Amniotic stem cell (primary cell): ENCODE measurements around the gene WNK4.

Source experiments
- DNase-seq: peaks from one replicate; lab custom pipeline; 2025; lab: John Stamatoyannopoulos, UW

The WNK4 gene

GRCh38 chr17:42772945-42773289 is 7.5 kb upstream of the WNK4 start:
- DNase-seq = no peak

DNA sequence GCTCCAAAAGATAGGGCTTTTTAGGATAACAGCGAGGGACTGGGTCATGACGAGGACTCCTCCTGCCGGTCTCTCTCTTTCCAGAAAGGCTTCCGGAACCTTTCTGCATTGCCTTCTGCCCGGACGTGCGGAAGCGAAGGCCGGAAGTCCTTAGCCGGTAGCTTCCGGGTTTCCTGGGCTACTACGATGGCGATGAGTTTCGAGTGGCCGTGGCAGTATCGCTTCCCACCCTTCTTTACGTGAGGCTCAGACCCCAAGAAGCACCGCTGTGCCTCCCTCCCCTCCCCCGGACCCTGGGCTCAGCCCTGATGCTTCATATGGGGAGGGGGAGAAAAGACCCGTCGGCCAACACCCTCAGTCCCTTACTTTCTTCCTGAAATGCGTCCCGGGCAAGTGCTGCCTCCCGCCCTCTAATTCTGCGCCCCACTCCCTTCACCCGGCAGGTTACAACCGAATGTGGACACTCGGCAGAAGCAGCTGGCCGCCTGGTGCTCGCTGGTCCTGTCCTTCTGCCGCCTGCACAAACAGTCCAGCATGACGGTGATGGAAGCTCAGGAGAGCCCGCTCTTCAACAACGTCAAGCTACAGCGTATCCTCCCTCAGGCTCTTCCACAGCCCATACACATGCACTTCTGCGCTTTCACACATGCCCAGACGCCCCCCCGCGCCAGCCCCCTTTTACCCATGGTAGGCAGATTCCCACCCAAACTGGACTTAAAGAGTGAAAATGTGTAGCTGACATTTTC is 6.9 kb upstream of the WNK4 start, which contains the start of gene VPS25:
Gene VPS25, plus strand, starts transcription at position 160 of the 746 bp plus-strand sequence. Its CDS starts 27 bp downstream, at position 187.
- peak; percentile 57 for DNase-seq

DNA sequence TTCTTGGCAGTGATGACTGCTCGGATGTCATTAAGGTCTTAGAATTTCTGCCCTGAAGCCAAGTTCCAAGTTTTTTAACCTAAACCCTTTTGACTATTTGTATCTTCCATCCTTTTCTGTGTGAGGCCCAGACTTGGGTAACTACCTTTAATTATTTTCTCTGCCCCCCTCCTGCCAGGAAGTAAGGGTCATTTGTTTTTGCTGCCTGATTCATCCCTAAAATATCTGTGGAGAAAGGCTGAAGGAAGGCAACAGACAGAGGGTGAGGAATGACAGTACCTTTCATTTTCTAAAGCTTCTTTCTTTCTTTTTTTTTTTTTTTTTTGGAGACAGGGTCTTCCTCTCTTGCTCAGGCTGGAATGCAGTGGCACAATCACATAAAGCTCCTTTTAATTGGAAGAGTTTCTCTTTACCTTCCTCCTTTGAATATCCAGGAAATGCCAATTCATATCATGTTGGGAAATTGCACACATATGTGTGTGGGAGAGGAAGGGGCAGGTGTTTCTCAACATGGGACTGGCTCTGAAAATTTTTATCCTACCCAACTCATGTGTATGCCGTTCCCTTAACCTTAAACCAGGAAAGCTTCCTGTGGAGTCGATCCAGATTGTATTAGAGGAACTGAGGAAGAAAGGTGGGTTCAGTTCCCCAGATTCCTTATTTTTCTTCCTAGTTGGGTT is 6.2 kb upstream of the WNK4 start:
- DNase-seq = no peak

DNA sequence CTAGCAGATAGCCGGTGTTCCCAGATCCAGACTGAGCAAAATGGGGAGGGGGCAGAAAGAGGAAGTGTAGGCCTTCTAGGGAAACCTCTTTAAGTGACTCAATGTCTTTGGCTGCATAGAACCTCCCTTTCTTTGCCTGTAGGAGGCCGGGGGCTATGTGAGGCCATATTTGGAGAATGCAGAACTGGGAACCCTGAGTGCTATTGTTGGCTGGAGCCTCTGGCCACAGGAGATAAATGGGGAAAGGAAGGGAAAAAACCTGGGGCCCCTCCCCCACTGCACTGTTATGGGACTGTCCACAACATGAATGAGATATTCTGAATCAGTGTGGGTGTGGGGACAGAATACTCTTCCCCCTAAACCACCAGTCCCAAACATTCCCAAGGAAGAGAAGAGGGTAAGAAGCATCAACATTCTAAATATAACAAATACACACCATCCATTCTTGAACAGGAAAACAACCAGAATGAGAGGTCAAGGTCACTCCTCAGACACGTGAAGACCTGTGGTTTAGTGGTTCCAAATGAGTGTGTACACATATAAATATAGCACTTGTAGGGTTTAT is 4.8 kb upstream of the WNK4 start:
- no peak for DNase-seq

GRCh38 chr17:42778570-42778969 is 1.8 kb upstream of the WNK4 start:
- DNase-seq = no peak

DNA sequence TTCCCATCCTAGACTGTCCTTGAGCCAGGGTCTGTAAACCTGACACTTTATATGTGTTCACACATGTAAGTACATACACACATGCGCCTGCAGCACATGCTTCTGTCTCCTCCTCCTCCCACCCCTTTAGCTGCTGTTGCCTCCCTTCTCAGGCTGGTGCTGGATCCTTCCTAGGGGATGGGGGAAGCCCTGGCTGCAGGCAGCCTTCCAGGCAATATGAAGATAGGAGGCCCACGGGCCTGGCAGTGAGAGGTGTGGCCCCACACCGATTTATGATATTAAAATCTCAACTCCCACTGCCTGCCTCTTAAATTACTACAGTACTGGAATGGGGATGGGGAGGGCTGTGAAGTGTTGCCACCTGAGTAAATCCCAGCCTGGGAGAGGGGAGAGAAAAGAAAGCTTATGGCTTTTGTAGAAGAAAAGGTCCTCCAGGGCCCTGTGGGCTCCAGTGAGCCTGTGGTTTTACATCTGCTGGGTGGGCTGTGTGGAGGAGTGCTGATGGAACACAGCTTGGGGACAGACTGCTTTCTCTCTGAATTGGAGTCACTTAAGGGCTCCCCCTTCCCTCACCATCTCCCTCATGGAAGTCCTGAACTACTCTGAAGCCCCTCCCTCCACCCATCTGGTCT is 990 bp upstream of the WNK4 start:
- no peak for DNase-seq

DNA sequence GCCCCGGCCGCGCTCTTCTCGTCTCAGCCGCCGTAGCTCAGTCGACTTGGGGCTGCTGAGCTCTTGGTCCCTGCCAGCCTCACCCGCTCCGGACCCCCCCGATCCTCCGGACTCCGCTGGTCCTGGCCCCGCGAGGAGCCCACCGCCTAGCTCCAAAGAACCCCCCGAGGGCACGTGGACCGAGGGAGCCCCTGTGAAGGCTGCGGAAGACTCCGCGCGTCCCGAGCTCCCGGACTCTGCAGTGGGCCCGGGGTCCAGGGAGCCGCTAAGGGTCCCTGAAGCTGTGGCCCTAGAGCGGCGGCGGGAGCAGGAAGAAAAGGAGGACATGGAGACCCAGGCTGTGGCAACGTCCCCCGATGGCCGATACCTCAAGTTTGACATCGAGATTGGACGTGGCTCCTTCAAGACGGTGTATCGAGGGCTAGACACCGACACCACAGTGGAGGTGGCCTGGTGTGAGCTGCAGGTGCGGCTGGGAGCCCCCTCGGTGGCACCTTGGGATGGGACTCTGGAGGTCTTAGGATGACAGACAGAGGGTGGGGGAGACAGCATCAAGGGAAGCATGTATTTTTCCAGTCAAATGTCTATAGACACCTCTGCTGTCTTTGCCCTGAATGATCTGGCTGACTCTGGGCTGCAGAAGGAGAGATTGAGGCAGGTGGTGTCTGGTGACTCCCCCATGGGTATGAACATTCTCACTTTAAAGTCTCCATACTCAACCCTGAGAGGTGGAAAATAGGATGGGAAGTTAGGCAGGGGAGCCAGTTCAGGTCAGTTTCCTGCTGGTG is 635 bp downstream of the WNK4 start:
- DNase-seq = no peak

DNA sequence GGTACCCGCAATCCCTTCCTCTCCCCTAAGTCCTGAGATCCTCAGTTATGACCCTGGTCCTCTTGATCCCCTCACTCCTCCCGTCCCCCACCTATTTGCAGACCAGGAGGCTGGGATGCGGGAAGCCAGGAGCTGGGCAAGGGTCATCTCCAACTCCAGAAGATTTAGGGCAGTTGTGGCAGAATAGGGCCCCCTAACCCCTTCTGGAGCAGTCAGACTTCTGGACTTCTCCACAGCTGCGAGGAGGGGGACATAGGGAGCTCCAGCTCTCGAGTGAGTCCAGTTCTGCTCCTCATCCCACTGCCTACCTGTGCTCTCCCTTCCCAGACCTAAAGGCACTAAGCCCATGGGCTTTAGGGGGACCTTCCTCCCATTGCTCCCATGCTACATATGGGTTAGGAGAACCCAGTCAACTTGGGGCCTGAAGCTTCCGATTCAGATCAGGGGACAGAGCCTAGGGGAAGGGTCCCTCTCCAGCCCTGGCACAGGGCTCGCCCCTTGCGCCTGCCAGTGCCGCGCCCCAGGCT is 1.3 kb downstream of the WNK4 start:
- DNase-seq = no peak

DNA sequence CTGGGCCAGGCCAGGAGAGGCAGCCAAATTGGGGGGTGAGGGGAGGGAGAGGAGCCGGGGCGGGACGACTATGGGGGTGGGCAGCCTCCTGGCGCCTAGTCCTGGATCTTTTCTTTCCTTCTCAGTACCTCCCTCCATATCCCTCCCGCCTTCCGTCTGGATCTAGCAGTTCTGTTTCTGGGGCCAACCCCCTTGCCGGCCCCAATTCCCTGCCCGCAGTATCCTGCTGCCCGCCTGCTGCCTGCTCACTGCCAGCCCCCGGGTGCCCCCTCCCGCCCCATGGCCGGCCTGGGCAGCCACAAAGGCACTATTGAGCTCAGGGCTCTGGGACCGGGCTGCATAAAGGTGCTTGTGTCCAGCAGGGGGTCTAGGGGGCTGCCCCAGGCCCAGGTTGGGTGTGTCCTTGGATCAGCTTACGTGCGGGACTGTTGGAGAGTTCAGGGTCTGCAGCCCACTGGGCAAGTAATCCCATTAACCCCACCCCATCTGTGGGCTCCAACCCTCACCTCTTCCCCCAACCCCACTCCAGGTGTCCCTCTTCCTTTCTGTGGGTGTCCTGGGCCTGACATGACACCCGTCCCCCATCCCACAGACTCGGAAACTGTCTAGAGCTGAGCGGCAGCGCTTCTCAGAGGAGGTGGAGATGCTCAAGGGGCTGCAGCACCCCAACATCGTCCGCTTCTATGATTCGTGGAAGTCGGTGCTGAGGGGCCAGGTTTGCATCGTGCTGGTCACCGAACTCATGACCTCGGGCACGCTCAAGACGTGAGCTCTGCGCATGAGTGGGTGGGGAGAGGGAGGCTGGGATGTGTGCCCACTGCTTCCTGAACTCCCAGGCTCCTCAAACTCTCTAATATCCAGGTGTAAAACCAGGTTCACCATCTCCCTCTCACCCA is 2.0 kb downstream of the WNK4 start:
- no peak for DNase-seq

DNA sequence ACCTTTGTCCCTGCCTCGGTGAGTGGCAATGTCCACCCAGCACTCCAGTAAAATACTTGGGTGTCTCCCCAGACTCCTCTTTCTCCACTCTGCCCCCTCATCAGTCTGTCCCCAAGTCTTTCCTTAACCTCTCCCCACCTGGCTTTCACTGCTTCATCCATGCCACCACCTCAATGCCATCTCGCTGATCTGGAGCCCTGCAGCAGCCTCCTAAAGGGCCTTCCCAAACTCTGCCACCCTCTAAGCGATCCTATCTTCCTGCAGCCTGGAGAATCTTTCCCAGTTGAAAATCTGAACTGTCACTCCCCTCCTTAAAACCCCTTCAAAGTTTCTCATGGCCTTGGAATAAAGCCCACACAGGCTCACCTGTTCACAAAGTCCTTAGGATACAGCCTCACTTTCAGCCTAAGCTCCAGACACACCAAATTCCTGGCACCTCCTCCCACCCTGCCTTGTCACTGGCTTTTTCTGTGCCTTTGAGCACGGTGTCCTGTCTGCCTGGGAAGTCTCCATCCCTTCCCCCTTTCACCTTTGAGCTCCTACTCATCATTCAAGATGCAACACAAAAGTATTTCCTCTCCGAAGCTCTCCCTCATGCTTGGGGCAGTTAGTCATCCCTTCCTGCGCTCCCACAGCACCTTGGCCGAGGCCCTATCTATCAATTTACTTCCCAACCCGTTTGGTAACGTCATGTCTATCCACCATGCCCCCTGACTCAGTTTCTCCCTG is 2.8 kb downstream of the WNK4 start:
- DNase-seq = peak; percentile 29

DNA sequence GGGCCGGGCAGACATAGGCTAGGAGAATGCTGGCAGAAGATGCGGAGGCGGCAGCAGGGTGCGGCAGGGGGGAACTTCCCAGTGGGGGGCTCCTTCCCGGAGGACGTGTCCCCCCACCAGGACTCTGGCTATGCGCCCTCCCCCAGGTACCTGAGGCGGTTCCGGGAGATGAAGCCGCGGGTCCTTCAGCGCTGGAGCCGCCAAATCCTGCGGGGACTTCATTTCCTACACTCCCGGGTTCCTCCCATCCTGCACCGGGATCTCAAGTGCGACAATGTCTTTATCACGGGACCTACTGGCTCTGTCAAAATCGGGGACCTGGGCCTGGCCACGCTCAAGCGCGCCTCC is 3.4 kb downstream of the WNK4 start:
- DNase-seq = no peak

DNA sequence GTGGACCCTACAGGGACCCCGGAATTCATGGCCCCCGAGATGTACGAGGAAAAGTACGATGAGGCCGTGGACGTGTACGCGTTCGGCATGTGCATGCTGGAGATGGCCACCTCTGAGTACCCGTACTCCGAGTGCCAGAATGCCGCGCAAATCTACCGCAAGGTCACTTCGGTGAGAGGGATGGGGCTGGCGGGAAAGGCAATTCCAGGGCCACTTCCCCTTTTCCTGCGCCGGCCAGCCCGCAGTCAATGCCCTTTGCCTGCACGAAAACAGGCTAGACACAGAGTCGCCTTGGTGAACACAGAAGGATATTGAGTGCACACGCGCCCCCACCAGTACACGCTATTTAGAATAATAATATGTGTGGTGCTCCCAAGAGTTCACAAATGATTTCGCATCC is 4.0 kb downstream of the WNK4 start:
- DNase-seq = no peak

DNA sequence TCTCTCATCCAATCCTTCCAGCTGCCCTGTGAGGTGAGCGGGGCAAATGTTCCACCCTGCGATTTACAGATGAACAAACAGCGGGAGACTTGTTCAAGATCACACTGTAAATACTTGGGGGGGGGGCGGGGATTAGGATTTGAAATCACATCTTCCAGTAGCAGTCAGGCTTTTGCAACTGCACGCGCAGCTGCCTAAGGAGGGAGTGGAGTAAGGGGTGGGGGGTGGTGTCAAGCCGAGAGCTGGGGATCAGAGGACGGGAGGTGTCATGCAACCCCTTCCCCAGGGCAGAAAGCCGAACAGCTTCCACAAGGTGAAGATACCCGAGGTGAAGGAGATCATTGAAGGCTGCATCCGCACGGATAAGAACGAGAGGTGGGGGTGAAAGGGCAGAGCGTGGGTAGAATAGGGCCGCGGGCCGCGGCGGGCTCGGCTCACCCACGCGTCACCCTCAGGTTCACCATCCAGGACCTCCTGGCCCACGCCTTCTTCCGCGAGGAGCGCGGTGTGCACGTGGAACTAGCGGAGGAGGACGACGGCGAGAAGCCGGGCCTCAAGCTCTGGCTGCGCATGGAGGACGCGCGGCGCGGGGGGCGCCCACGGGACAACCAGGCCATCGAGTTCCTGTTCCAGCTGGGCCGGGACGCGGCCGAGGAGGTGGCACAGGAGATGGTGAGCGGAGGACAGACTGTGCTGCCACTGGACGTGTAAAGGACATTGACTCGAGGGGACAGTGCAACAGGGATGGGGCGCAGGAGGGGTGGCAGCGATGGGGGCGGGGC is 4.6 kb downstream of the WNK4 start:
- DNase-seq = no peak

DNA sequence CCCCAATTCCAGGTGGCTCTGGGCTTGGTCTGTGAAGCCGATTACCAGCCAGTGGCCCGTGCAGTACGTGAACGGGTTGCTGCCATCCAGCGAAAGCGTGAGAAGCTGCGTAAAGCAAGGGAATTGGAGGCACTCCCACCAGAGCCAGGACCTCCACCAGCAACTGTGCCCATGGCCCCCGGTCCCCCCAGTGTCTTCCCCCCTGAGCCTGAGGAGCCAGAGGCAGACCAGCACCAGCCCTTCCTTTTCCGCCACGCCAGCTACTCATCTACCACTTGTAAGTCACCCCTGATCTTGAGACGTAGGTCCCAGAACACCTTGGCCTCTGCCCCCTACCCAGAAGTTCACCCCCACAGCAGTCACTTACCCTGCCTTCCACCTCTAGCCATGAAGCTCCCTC is 6.9 kb downstream of the WNK4 start:
- DNase-seq = no peak

- no peak for DNase-seq
These were observed 11.5 kb downstream of the WNK4 start for GRCh38 chr17:42791948-42792347.

DNA sequence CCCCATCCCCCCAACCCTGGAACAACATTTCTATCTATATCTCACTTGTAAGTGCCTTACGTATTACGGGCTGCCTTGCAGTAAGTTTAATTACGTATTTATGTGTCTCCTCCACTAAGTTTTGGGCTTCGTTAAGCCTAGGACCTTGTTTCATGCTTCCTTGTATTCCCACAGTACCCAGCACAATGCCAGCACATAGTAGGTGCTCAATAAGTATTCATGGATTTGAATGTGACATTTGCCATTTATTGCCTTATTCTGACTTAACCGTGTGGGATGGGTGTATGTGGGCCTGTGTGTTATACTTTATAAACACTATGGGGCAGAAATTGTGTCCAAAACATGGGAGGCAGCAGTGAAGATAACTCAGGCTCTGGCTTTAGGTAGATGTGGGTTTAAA is 12.1 kb downstream of the WNK4 start:
- no peak for DNase-seq

- no peak for DNase-seq
These were observed 14.7 kb downstream of the WNK4 start for GRCh38 chr17:42795061-42795460.

GRCh38 chr17:42795465-42795864 is 15.1 kb downstream of the WNK4 start:
- no peak for DNase-seq

GRCh38 chr17:42796066-42796758 is 15.8 kb downstream of the WNK4 start:
- DNase-seq = no peak
